GM21576 (cell line): ENCODE measurements around the gene NKAIN1.
A peak's percentile ranks its signal among the peaks of the same experiment; 100 is the strongest.
"Not testable (repeated sequence)": the region's sequence is repeated elsewhere in the genome, so short reads cannot be mapped to it uniquely, and the experiment has no call there.

Source experiments
- ATAC-seq: cut with Tn5 transposase; IDR thresholded peaks from one replicate; pipeline ENCODE4 v1.9.1; 2021; ENCODE audit warnings: mild to moderate bottlenecking, moderate library complexity; ENCODE audit not compliant: unreplicated experiment

The NKAIN1 gene

GRCh38 chr1:31155216-31155806 is 84.4 kb downstream of the NKAIN1 start:
- ATAC-seq = peak; percentile 63

GRCh38 chr1:31154632-31155215 is 85.0 kb downstream of the NKAIN1 start:
- ATAC-seq = peak; percentile 39

- no peak for ATAC-seq
Observed at GRCh38 chr1:31154000-31154631, 85.6 kb downstream of the NKAIN1 start.

GRCh38 chr1:31153423-31153822 is 86.3 kb downstream of the NKAIN1 start:
- no peak for ATAC-seq

GRCh38 chr1:31152181-31152795 is 87.4 kb downstream of the NKAIN1 start:
- no peak for ATAC-seq

- no peak for ATAC-seq
Observed at GRCh38 chr1:31151402-31151801, 88.3 kb downstream of the NKAIN1 start.

- no peak for ATAC-seq
Observed at GRCh38 chr1:31148409-31148808, 91.3 kb downstream of the NKAIN1 start.

GRCh38 chr1:31145648-31146047 is 94.0 kb downstream of the NKAIN1 start:
- ATAC-seq = no peak

GRCh38 chr1:31144442-31144841 is 95.2 kb downstream of the NKAIN1 start:
- ATAC-seq = no peak

GRCh38 chr1:31143455-31143854 is 96.2 kb downstream of the NKAIN1 start:
- ATAC-seq = no peak

GRCh38 chr1:31142406-31142805 is 97.3 kb downstream of the NKAIN1 start:
- ATAC-seq = no peak

GRCh38 chr1:31140299-31140698 is 99.4 kb downstream of the NKAIN1 start:
- no peak for ATAC-seq

GRCh38 chr1:31138797-31139521 is 100.7 kb downstream of the NKAIN1 start:
- ATAC-seq = not testable (repeated sequence)

- not testable (repeated sequence) for ATAC-seq
Observed at GRCh38 chr1:31137873-31138272, 101.8 kb downstream of the NKAIN1 start.

GRCh38 chr1:31135973-31136600 is 103.6 kb downstream of the NKAIN1 start:
- ATAC-seq = no peak

- no peak for ATAC-seq
Observed at GRCh38 chr1:31133368-31133767, 106.3 kb downstream of the NKAIN1 start.
